H1 (cell line): Measurements from ENCODE around the gene VN1R5. TPM values are rescaled to one million over a fixed set of nuclear protein-coding genes. Genes with fewer than 3 reads are reported as not detected.

ENCODE experiments used
- BACH1 ChIP-seq: IDR thresholded peaks from 2 replicates; pipeline ENCODE4 v1.6.1; 2012; ENCODE audit warnings: low read length, improper control_type of control experiment
- HDAC6 ChIP-seq: IDR thresholded peaks from one replicate; pipeline ENCODE4 v1.7.1; 2012; ENCODE audit warnings: low read depth, mild to moderate bottlenecking, inconsistent platforms, low read length, moderate library complexity
- NRF1 ChIP-seq: IDR thresholded peaks from 2 replicates; pipeline ENCODE4 v1.6.1; 2011; ENCODE audit warnings: mild to moderate bottlenecking, low read depth, low read length, improper control_type of control experiment
- RFX5 ChIP-seq: IDR thresholded peaks from 2 replicates; pipeline ENCODE4 v1.6.1; 2011; ENCODE audit warnings: low read depth, low read length, improper control_type of control experiment, borderline replicate concordance
- SP2 ChIP-seq: IDR thresholded peaks from 2 replicates; pipeline ENCODE4 v1.6.1; 2012; ENCODE audit warnings: mild to moderate bottlenecking, low read length, inconsistent platforms
- TEAD4 ChIP-seq: IDR thresholded peaks from 2 replicates; pipeline ENCODE4 v1.6.1; 2012; ENCODE audit warnings: low read depth, low read length, inconsistent platforms, mixed read lengths
- polyA plus RNA-seq, 7 experiments: library from polyadenylated mRNA; depleted of rRNA in 3 of 7; stranded (reverse) in 5 of 7; unstranded in 2 of 7; fragments of >200 nt in 5 of 7; fragments of 200-250 nt in 2 of 7; gene quantifications; 1 replicate in 5 of 7; 2 replicates in 1 of 7; 4 replicates in 1 of 7; pipeline versions ENCODE4 v1.2.1 to v1.2.3, GENCODE V29; 2011 to 2013; ENCODE audit warnings: missing spikeins in 2 of 7, mixed read lengths in 2 of 7
- total RNA-seq: library from RNA; stranded (reverse); fragmentation: NEBNext Ultra II Directional; extraction: Animal tissue kit (Norgen Biotek cat#: 25700); gene quantifications from 2 replicates; pipeline ENCODE4 v1.2.1, GENCODE V29; 2021
- TF ChIP-seq, protein P1 (sequence below): IDR thresholded peaks from 2 replicates; pipeline ENCODE4 v1.6.1; 2012; ENCODE audit warnings: low read length, inconsistent platforms
- TF ChIP-seq, protein P2 (sequence below): fragments of 300-600 bp; sonication (generic); IDR thresholded peaks from 2 replicates; pipeline ENCODE4 v1.7.1; 2012; ENCODE audit warnings: low read length, moderate library complexity, mild to moderate bottlenecking, inconsistent platforms; ENCODE audit not compliant: insufficient replicate concordance

VN1R5 gene
- total and polyA plus RNA-seq, 2 of the 8 experiments (the other 6 are each of a cell fraction or from before 2014, with no cell fraction given), result not detected

DNA sequence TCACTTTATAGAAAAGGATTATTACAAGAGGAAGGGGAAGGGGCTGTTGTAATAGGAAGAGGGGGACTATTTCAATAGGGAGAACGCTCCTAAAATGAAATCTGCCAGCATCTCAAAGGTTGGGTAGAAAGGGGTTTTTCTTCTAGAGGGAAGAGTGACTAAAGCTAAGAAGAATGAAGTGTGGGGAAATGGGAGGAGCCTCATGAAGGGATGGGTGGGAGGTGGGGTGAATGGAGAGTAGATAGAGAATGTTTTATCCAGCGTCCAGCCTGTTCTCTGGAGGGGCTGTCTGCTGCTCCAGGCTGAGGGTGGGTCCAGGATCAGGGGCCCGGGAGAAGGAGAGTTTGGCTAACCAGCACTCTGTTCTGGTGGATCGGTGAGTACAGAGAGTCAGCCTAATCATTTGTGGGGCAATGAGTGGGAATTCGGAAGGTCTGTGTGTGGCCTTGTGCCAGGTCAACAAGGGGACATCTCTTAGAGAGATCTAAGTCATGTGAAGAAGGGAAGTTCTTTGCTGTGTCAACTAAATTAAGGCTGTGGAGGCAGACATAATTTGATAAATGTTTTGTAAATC, 25.2 kb downstream of the VN1R5 start (continued):
- TF ChIP-seq, protein P1, sequence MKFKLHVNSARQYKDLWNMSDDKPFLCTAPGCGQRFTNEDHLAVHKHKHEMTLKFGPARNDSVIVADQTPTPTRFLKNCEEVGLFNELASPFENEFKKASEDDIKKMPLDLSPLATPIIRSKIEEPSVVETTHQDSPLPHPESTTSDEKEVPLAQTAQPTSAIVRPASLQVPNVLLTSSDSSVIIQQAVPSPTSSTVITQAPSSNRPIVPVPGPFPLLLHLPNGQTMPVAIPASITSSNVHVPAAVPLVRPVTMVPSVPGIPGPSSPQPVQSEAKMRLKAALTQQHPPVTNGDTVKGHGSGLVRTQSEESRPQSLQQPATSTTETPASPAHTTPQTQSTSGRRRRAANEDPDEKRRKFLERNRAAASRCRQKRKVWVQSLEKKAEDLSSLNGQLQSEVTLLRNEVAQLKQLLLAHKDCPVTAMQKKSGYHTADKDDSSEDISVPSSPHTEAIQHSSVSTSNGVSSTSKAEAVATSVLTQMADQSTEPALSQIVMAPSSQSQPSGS, result no peak
- TF ChIP-seq, protein P2, sequence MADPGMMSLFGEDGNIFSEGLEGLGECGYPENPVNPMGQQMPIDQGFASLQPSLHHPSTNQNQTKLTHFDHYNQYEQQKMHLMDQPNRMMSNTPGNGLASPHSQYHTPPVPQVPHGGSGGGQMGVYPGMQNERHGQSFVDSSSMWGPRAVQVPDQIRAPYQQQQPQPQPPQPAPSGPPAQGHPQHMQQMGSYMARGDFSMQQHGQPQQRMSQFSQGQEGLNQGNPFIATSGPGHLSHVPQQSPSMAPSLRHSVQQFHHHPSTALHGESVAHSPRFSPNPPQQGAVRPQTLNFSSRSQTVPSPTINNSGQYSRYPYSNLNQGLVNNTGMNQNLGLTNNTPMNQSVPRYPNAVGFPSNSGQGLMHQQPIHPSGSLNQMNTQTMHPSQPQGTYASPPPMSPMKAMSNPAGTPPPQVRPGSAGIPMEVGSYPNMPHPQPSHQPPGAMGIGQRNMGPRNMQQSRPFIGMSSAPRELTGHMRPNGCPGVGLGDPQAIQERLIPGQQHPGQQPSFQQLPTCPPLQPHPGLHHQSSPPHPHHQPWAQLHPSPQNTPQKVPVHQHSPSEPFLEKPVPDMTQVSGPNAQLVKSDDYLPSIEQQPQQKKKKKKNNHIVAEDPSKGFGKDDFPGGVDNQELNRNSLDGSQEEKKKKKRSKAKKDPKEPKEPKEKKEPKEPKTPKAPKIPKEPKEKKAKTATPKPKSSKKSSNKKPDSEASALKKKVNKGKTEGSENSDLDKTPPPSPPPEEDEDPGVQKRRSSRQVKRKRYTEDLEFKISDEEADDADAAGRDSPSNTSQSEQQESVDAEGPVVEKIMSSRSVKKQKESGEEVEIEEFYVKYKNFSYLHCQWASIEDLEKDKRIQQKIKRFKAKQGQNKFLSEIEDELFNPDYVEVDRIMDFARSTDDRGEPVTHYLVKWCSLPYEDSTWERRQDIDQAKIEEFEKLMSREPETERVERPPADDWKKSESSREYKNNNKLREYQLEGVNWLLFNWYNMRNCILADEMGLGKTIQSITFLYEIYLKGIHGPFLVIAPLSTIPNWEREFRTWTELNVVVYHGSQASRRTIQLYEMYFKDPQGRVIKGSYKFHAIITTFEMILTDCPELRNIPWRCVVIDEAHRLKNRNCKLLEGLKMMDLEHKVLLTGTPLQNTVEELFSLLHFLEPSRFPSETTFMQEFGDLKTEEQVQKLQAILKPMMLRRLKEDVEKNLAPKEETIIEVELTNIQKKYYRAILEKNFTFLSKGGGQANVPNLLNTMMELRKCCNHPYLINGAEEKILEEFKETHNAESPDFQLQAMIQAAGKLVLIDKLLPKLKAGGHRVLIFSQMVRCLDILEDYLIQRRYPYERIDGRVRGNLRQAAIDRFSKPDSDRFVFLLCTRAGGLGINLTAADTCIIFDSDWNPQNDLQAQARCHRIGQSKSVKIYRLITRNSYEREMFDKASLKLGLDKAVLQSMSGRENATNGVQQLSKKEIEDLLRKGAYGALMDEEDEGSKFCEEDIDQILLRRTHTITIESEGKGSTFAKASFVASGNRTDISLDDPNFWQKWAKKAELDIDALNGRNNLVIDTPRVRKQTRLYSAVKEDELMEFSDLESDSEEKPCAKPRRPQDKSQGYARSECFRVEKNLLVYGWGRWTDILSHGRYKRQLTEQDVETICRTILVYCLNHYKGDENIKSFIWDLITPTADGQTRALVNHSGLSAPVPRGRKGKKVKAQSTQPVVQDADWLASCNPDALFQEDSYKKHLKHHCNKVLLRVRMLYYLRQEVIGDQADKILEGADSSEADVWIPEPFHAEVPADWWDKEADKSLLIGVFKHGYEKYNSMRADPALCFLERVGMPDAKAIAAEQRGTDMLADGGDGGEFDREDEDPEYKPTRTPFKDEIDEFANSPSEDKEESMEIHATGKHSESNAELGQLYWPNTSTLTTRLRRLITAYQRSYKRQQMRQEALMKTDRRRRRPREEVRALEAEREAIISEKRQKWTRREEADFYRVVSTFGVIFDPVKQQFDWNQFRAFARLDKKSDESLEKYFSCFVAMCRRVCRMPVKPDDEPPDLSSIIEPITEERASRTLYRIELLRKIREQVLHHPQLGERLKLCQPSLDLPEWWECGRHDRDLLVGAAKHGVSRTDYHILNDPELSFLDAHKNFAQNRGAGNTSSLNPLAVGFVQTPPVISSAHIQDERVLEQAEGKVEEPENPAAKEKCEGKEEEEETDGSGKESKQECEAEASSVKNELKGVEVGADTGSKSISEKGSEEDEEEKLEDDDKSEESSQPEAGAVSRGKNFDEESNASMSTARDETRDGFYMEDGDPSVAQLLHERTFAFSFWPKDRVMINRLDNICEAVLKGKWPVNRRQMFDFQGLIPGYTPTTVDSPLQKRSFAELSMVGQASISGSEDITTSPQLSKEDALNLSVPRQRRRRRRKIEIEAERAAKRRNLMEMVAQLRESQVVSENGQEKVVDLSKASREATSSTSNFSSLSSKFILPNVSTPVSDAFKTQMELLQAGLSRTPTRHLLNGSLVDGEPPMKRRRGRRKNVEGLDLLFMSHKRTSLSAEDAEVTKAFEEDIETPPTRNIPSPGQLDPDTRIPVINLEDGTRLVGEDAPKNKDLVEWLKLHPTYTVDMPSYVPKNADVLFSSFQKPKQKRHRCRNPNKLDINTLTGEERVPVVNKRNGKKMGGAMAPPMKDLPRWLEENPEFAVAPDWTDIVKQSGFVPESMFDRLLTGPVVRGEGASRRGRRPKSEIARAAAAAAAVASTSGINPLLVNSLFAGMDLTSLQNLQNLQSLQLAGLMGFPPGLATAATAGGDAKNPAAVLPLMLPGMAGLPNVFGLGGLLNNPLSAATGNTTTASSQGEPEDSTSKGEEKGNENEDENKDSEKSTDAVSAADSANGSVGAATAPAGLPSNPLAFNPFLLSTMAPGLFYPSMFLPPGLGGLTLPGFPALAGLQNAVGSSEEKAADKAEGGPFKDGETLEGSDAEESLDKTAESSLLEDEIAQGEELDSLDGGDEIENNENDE, result no peak
- TF ChIP-seq NRF1, result no peak
- no peak for TF ChIP-seq TEAD4
- no peak for TF ChIP-seq SP2
- TF ChIP-seq BACH1, result no peak
- TF ChIP-seq HDAC6, result no peak
- TF ChIP-seq RFX5, result no peak
- TF ChIP-seq, all 59 proteins: peak for 0
